H1 (cell line): ENCODE data around the gene TFR2. TPM values are rescaled to one million over a fixed set of nuclear protein-coding genes. Genes with fewer than 3 reads are reported as not detected.

ENCODE experiments used
- BACH1 ChIP-seq: IDR thresholded peaks from 2 replicates; pipeline ENCODE4 v1.6.1; 2012; ENCODE audit warnings: low read length, improper control_type of control experiment
- BCL11A ChIP-seq, 2 experiments: IDR thresholded peaks; one replicate each; pipeline ENCODE4 v1.6.1; 2011; ENCODE audit warnings: low read depth in 2 of 2, low read length in 2 of 2, mild to moderate bottlenecking in 2 of 2
- CHD1 ChIP-seq: IDR thresholded peaks from 2 replicates; pipeline ENCODE4 v1.6.1; 2012; ENCODE audit warnings: low read depth, low read length, improper control_type of control experiment
- CTBP2 ChIP-seq: IDR thresholded peaks from 2 replicates; pipeline ENCODE4 v1.7.0; 2011; ENCODE audit warnings: borderline replicate concordance, mild to moderate bottlenecking, moderate library complexity, mixed read lengths, low read length; ENCODE audit not compliant: insufficient read depth, insufficient read length
- FOSL1 ChIP-seq: IDR thresholded peaks from 2 replicates; pipeline ENCODE4 v1.6.1; 2011; ENCODE audit warnings: mild to moderate bottlenecking, low read depth, low read length, moderate library complexity; ENCODE audit not compliant: insufficient read depth
- HDAC6 ChIP-seq: IDR thresholded peaks from one replicate; pipeline ENCODE4 v1.7.1; 2012; ENCODE audit warnings: low read depth, mild to moderate bottlenecking, inconsistent platforms, low read length, moderate library complexity
- JUN ChIP-seq: IDR thresholded peaks from 2 replicates; pipeline ENCODE4 v1.6.1; 2011; ENCODE audit warnings: low read depth, mild to moderate bottlenecking, improper control_type of control experiment, low read length
- KDM4A ChIP-seq: IDR thresholded peaks from one replicate; pipeline ENCODE4 v1.7.1; 2012; ENCODE audit warnings: low read depth, mild to moderate bottlenecking, moderate library complexity, low read length, inconsistent platforms; ENCODE audit not compliant: severe bottlenecking
- POLR2AphosphoS5 ChIP-seq: IDR thresholded peaks from 2 replicates; pipeline ENCODE4 v1.6.1; 2011; ENCODE audit warnings: low read depth, low read length
- RFX5 ChIP-seq: IDR thresholded peaks from 2 replicates; pipeline ENCODE4 v1.6.1; 2011; ENCODE audit warnings: low read depth, low read length, improper control_type of control experiment, borderline replicate concordance
- SRF ChIP-seq: IDR thresholded peaks from 2 replicates; pipeline ENCODE4 v1.6.1; 2011; ENCODE audit warnings: mild to moderate bottlenecking, low read depth, low read length, moderate library complexity
- TAF1 ChIP-seq: IDR thresholded peaks from 2 replicates; pipeline ENCODE4 v1.6.1; 2011; ENCODE audit warnings: mild to moderate bottlenecking, low read depth, low read length
- polyA plus RNA-seq, 7 experiments: library from polyadenylated mRNA; depleted of rRNA in 3 of 7; stranded (reverse) in 5 of 7; unstranded in 2 of 7; fragments of >200 nt in 5 of 7; fragments of 200-250 nt in 2 of 7; gene quantifications; 1 replicate in 5 of 7; 2 replicates in 1 of 7; 4 replicates in 1 of 7; pipeline versions ENCODE4 v1.2.1 to v1.2.3, GENCODE V29; 2011 to 2013; ENCODE audit warnings: missing spikeins in 2 of 7, mixed read lengths in 2 of 7
- total RNA-seq: library from RNA; stranded (reverse); fragmentation: NEBNext Ultra II Directional; extraction: Animal tissue kit (Norgen Biotek cat#: 25700); gene quantifications from 2 replicates; pipeline ENCODE4 v1.2.1, GENCODE V29; 2021
- TF ChIP-seq, protein P1 (sequence below): fragments of 300-600 bp; sonication (generic); IDR thresholded peaks from 2 replicates; pipeline ENCODE4 v1.7.1; 2012; ENCODE audit warnings: low read length, moderate library complexity, mild to moderate bottlenecking, inconsistent platforms; ENCODE audit not compliant: insufficient replicate concordance

TFR2 gene
- total and polyA plus RNA-seq, 2 of the 8 experiments (the other 6 are each of a cell fraction or from before 2014, with no cell fraction given), result 4.6 to 5.7 TPM

DNA sequence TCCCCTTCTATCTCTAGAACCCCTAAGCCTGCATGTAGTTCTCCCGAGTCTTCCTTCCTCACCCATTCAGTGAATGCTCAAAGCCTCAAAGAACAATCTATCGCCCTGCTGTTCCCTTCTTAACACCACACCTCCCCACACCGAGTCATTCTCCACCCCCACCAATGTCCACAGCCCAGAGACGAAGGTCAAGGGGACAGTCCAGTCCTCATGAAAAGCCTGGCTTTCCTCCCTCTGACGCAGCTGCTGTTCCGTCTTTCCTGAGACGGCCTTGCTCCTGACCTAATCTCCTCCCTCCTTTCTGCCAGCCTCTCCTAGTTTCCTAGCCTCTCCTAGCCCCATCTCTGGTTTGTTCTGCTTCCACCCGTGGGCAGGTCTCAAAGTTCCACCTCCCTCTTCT lies 19.8 kb downstream of the TFR2 start (continued):
- TF ChIP-seq, protein P1, sequence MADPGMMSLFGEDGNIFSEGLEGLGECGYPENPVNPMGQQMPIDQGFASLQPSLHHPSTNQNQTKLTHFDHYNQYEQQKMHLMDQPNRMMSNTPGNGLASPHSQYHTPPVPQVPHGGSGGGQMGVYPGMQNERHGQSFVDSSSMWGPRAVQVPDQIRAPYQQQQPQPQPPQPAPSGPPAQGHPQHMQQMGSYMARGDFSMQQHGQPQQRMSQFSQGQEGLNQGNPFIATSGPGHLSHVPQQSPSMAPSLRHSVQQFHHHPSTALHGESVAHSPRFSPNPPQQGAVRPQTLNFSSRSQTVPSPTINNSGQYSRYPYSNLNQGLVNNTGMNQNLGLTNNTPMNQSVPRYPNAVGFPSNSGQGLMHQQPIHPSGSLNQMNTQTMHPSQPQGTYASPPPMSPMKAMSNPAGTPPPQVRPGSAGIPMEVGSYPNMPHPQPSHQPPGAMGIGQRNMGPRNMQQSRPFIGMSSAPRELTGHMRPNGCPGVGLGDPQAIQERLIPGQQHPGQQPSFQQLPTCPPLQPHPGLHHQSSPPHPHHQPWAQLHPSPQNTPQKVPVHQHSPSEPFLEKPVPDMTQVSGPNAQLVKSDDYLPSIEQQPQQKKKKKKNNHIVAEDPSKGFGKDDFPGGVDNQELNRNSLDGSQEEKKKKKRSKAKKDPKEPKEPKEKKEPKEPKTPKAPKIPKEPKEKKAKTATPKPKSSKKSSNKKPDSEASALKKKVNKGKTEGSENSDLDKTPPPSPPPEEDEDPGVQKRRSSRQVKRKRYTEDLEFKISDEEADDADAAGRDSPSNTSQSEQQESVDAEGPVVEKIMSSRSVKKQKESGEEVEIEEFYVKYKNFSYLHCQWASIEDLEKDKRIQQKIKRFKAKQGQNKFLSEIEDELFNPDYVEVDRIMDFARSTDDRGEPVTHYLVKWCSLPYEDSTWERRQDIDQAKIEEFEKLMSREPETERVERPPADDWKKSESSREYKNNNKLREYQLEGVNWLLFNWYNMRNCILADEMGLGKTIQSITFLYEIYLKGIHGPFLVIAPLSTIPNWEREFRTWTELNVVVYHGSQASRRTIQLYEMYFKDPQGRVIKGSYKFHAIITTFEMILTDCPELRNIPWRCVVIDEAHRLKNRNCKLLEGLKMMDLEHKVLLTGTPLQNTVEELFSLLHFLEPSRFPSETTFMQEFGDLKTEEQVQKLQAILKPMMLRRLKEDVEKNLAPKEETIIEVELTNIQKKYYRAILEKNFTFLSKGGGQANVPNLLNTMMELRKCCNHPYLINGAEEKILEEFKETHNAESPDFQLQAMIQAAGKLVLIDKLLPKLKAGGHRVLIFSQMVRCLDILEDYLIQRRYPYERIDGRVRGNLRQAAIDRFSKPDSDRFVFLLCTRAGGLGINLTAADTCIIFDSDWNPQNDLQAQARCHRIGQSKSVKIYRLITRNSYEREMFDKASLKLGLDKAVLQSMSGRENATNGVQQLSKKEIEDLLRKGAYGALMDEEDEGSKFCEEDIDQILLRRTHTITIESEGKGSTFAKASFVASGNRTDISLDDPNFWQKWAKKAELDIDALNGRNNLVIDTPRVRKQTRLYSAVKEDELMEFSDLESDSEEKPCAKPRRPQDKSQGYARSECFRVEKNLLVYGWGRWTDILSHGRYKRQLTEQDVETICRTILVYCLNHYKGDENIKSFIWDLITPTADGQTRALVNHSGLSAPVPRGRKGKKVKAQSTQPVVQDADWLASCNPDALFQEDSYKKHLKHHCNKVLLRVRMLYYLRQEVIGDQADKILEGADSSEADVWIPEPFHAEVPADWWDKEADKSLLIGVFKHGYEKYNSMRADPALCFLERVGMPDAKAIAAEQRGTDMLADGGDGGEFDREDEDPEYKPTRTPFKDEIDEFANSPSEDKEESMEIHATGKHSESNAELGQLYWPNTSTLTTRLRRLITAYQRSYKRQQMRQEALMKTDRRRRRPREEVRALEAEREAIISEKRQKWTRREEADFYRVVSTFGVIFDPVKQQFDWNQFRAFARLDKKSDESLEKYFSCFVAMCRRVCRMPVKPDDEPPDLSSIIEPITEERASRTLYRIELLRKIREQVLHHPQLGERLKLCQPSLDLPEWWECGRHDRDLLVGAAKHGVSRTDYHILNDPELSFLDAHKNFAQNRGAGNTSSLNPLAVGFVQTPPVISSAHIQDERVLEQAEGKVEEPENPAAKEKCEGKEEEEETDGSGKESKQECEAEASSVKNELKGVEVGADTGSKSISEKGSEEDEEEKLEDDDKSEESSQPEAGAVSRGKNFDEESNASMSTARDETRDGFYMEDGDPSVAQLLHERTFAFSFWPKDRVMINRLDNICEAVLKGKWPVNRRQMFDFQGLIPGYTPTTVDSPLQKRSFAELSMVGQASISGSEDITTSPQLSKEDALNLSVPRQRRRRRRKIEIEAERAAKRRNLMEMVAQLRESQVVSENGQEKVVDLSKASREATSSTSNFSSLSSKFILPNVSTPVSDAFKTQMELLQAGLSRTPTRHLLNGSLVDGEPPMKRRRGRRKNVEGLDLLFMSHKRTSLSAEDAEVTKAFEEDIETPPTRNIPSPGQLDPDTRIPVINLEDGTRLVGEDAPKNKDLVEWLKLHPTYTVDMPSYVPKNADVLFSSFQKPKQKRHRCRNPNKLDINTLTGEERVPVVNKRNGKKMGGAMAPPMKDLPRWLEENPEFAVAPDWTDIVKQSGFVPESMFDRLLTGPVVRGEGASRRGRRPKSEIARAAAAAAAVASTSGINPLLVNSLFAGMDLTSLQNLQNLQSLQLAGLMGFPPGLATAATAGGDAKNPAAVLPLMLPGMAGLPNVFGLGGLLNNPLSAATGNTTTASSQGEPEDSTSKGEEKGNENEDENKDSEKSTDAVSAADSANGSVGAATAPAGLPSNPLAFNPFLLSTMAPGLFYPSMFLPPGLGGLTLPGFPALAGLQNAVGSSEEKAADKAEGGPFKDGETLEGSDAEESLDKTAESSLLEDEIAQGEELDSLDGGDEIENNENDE, result no peak
- TF ChIP-seq HDAC6, result no peak
- no peak for TF ChIP-seq SRF
- TF ChIP-seq BACH1, result no peak
- no peak for TF ChIP-seq KDM4A
- no peak for TF ChIP-seq RFX5
- no peak for TF ChIP-seq CHD1
- no peak for TF ChIP-seq FOSL1
- TF ChIP-seq CTBP2, result no peak
- no peak for TF ChIP-seq POLR2AphosphoS5
- no peak for TF ChIP-seq TAF1
- no peak for TF ChIP-seq JUN
- TF ChIP-seq BCL11A (IDR thresholded peaks at IDR 0.05; ENCODE audit: low read depth in 2 of 2, low read length in 2 of 2), result no peak
